ELR (cell line): ENCODE measurements around the gene AMMECR1.
"Not testable (repeated sequence)": the region's sequence is repeated elsewhere in the genome, so short reads cannot be mapped to it uniquely, and the experiment has no call there.

Experiments
- DNase-seq: peaks from one replicate; pipeline ENCODE4 v3.0.0-alpha.2; 2015; ENCODE audit warnings: low read depth

AMMECR1 gene

GRCh38 chrX:110317820-110318663, at the start of gene AMMECR1:
Gene AMMECR1 (minus strand): TSS chrX:110318085. CDS start chrX:110318071, 14 bp downstream.
- peak; percentile 86 for DNase-seq

- DNase-seq, result no peak
Measured at GRCh38 chrX:110363244-110363643, 45.4 kb upstream of the AMMECR1 start.

- DNase-seq, result no peak
Measured at GRCh38 chrX:110359273-110359672, 41.4 kb upstream of the AMMECR1 start.

- DNase-seq, result no peak
Measured at GRCh38 chrX:110358548-110358947, 40.7 kb upstream of the AMMECR1 start, which contains the start of gene RTL9. Gene RTL9 (plus strand): TSS chrX:110358848. CDS start chrX:110450618, 91,770 bp downstream.

- no peak for DNase-seq
Measured at GRCh38 chrX:110346681-110347080, 28.8 kb upstream of the AMMECR1 start.

GRCh38 chrX:110341189-110342035, 23.5 kb upstream of the AMMECR1 start:
- DNase-seq, result peak; percentile 88

- DNase-seq, result no peak
Measured at GRCh38 chrX:110338935-110339334, 21.1 kb upstream of the AMMECR1 start.

GRCh38 chrX:110333458-110333857, 15.6 kb upstream of the AMMECR1 start:
- not testable (repeated sequence) for DNase-seq

GRCh38 chrX:110331444-110332030, 13.7 kb upstream of the AMMECR1 start:
- DNase-seq, result no peak

GRCh38 chrX:110328613-110329012, 10.7 kb upstream of the AMMECR1 start:
- not testable (repeated sequence) for DNase-seq

- DNase-seq, result no peak
Measured at GRCh38 chrX:110327336-110327735, 9.5 kb upstream of the AMMECR1 start.

GRCh38 chrX:110326712-110327111, 8.8 kb upstream of the AMMECR1 start:
- no peak for DNase-seq

- DNase-seq, result peak; percentile 47
Measured at GRCh38 chrX:110322603-110323002, 4.7 kb upstream of the AMMECR1 start.

GRCh38 chrX:110321670-110322069, 3.8 kb upstream of the AMMECR1 start:
- DNase-seq, result no peak

- DNase-seq, result no peak
Measured at GRCh38 chrX:110321081-110321480, 3.2 kb upstream of the AMMECR1 start.

- no peak for DNase-seq
Measured at GRCh38 chrX:110320381-110320987, 2.6 kb upstream of the AMMECR1 start.

GRCh38 chrX:110318664-110318968, 731 bp upstream of the AMMECR1 start:
- DNase-seq, result no peak

GRCh38 chrX:110317061-110317819, 645 bp downstream of the AMMECR1 start:
- DNase-seq, result peak; percentile 41

- peak; percentile 35 for DNase-seq
Measured at GRCh38 chrX:110316351-110317060, 1.4 kb downstream of the AMMECR1 start.

GRCh38 chrX:110315551-110315950, 2.3 kb downstream of the AMMECR1 start:
- DNase-seq, result no peak
